SKM-1 treated with dmso at 0.1 percent for 144 hours (cell line): Measurements from ENCODE around the gene ZNF273.
A peak's percentile ranks its signal among the peaks of the same experiment; 100 is the strongest.

Source experiments
- DNase-seq: peaks from one replicate; lab custom pipeline; 2025; ENCODE audit not compliant: unreplicated experiment; lab: John Stamatoyannopoulos, UW

The ZNF273 gene

DNA sequence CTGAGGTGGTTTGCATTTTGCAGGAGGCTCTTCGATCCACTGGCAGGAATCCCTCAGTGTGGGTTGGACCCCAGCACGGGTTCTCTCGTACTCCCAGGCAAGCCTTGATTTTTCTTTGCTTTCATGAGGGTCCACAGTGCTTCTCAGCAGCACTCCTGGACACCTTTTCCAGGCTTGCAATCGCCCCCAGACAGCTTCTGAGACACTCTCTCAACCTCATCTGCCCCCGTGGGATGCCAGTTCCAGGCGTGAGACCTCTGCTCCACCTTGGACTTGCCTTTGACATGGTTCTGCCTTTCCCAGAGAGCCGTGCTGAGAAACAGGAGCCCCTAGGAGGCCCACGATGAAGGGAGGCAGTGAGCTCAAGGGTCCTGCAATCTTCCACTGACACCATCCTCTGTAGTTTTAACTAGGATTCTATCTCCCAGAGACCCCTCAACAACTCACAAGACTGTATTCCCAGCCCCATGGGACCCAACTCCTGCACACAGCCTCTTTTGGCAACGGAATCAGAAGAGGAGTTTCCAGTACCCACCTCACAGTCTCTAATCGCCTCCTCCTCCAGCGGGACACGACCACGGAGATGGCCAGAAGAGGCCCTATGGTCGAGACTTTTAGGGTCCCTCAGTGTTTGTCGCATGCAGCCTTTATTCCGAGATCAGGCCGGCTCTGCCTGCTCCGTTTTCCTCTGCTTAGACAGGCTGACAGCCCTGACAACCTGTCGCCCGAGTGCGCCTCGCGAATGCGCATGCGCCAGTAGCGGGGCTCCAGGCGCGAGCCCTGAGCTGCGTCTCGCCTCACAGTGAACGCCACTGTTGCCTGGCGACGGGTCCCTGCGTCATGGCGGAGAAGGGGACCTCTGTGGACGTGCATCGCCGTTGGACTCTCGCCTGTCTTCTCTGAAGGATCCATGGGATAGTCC lies 26.0 kb upstream of the ZNF273 start:
- DNase-seq, result no peak

GRCh38 chr7:64877714-64878610 lies 25.1 kb upstream of the ZNF273 start:
- no peak for DNase-seq

- no peak for DNase-seq
Measured at GRCh38 chr7:64878684-64879083, 24.4 kb upstream of the ZNF273 start.

GRCh38 chr7:64879086-64879730 lies 23.9 kb upstream of the ZNF273 start:
- no peak for DNase-seq

DNA sequence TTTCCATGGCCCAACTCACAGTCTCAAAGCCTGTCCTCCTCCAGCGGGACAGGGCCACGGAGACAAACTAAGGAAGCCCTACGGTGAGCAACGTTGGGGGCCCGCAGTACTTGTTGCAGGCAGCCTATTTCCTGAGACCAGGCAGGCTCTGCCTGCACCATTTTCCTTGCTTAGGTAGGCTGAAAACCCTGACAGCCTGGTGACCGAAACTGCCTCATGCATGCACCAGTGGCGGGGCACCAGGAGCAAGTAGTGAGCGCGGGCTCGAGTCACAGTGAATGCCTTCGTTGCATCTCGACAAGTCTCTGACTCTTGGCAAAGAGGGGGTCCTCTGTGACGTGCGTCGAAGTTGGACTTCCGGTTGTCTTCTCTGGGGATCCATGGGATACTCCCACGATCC lies 23.3 kb upstream of the ZNF273 start:
- no peak for DNase-seq

DNA sequence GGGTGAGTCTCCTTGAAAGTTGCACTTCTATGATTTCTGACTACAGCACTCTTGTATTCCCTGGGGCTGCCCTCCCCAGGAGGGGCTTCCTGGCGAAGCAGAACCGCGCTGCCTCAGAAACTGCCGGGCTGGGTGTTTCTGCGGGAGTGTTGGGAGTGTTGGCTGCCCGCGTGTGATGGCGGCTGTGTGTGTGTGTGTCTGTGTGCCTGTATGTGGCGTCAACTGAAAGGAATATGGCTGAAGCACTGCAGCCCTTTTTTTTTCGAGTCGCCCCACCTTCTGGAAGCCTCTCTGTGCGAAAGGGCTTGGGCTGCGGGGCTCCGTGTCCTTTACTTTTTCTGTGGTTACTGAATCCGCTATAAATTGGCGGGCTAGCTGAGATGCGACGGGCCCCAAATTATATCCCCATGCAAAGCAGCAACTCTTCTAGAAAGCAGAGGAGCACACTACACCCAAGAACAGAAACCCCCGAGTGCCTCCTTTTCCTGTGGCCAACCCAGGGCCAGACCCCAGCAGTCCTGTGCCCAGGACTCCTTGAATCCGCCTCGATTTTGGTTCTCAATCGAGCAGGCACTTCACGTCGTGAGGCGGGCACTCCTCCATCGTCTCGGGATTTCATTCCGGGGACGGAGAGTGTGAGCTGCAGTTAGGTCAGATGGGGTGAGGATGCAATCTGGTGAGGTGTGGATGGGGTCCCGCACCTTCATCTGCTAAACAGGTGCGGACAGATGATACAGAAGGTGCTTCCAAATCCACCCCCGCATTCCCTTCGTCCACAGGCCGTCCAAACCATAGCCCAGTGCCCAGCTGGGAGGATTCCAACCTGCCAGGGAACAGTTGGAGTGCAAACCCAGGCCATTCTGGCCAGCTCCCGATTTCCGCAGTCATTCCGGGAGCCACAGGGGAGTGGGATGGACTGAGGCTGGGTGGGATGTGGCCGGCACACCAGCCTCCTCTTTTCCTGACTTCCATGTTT lies 22.5 kb upstream of the ZNF273 start:
- no peak for DNase-seq

DNA sequence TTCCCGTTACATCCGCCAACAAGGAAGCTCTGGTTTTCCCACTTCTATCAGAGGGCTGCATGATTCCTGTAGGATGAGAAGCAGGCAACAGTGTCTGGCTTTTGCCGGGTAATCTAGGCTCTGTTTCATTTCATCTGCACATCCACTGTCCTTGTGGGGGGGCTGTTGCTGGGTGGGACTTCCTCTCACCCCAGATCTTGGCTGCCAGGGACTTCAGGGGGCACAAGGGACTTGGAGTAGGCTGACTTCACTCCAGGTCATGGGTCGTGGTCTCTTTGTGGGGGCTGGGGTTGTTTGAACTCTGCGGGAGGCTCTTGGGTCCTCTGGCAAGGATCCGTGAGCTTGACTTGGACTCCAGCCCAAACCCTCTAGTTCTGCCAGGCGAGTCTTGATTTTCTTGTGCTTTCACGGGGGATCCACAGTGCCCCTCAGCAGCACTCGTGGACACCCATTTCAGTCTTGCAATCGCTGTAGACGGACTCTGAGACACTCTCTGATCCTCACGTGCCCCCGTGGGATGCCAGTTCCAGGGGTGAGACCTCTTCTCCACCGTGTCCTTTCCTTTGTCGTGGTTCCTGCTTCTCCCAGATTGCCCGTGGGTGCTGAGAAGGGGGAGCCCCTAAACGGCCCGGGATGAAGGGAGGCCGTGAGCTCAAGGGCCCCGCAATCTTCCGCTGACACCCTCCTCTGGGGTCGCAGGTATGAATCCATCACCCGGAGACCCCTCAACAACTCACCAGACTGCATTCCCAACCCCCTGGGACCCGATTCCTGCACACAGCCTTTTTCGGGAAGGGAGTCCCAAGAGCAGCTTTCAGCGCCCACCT lies 21.4 kb upstream of the ZNF273 start:
- no peak for DNase-seq

- no peak for DNase-seq
Measured at GRCh38 chr7:64882341-64883112, 20.5 kb upstream of the ZNF273 start.

DNA sequence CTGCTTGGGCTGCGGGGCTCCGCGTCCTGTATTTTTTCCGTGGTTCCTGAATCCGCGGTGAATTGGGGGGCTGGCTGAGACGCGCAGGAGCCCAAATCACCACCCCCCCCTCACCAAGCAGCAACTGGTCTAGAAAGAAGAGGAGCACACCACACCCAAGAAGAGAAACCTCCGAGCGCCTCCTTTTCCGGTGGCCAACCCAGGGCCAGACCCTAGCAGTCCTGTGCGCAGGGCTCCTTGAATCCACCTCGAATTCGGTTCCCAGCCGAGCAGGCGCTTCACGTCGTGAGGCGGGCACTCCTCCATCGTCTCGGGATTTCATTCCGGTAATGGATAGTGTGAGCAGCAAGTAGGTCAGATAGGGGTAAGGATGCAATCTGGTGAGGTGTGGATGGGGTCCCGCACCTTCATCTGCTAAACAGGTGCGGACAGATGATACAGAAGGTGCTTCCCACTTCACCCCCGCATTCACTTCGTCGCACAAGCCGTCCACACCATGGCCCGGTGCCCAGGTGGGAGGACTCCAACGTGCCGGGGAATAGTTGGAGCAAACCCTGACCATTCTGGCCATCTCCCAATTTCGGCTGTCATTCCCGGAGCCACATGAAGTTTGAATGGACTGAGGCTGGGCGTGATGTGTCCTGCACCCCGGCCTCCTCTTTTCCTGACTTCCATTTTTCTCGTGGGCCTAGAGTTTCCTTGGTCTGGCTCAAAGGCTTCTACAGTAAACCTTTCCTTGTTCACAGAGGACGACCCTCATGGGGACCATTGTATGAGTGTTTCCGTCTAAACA lies 19.8 kb upstream of the ZNF273 start:
- DNase-seq, result no peak

GRCh38 chr7:64884085-64884912 lies 18.8 kb upstream of the ZNF273 start:
- no peak for DNase-seq

DNA sequence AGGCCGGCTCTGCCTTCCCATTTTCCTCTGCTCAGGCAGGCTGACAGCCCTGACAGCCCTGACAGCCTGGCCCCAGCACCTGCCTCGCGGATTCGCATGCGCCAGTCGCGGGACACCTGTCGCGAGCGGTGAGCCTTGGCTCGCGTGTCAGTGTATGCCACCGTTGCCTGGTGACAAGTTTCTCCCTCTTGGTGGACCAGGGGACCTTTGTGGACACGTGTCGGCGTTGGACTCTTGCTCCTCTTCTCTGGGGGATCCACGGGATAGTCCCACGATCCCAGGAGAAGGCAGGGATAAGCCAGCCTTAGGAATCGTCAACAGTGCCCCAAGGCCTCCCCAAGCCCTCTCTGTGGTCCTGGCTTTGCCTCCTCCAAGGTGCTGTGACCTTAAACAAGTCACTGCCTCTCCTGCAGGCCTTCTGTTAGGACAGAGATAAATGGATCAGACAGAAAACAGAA lies 18.1 kb upstream of the ZNF273 start:
- DNase-seq, result no peak

- DNase-seq, result no peak
Measured at GRCh38 chr7:64885520-64886240, 17.4 kb upstream of the ZNF273 start.

DNA sequence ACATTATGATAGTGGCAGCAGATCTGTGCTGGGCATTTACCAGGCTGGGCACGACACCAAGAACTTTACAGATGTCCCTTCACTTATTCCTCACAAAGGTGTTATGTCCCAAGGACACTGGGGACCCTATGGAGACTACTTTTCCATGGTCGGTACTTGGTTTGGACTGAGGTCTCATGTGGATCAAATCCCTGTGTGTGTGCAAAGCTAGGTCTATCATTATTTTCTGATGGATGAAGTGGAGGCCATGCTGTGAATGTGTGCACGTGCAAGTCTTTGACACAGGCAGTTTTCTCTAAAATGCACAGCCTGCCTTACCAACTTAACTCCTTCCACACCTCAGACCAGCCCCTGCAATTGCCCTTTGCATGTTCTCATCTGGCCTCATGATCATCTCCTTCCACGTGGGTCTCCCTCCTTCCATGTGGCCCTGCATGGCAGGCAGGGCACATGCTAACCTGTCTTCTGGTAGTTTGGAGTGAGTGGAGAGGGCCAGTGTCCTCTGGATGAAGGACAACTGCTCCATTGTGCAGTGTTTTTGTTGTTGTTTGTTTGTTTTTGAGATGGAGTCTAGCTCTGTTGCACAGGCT lies 16.0 kb upstream of the ZNF273 start:
- no peak for DNase-seq

DNA sequence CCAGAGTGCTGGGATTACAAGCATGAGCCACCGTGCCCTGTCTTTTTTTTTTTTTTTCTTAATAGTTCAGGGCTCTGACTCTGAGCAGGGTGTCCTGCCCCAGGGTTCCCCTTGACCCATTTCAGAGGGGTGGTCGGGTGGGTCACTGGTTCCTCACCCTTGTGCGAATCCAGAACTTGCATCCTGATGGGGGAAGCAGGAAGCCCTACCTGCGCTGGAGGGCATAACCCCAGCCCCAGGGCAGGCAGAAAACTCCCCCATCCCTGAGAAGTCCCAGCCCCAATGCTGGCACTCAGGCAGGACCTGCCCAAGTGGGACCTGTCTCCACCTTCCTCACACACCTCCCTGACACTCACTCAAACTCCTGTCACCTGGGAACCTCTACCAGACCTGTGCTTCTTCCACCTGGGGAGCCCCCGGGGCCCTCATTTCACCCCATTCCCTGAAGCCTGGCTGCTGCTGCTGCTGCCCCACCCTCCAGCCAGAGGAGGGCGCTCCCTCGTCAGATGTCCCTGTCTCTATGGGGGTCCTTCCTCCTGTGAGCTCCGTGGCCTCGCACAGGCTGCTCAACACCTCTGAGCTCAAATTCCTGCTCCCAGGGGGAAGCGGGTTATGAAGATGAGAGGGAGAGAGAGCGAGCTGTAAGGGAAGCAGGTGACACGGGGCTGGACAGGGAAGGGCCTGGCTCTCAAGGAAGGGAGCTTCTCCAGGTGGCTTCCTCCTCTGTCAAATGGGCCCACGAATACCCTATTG lies 15.1 kb upstream of the ZNF273 start:
- DNase-seq, result peak; percentile 58

GRCh38 chr7:64888561-64888900 lies 14.5 kb upstream of the ZNF273 start:
- no peak for DNase-seq
